Measurements from ENCODE around the gene PAOX.

The PAOX gene

GRCh38 chr10:133439517-133440461, 60.7 kb downstream of the PAOX start:
- WGBS (ENCODE audit: insufficient coverage, insufficient read length), result no CpG with 5 or more reads among the region's 25 CpGs
- Histone ChIP-seq H3K4me1 (ENCODE audit: control insufficient read depth, insufficient read depth, low read length) (no peaks in the 10 kb centered on the region), H3K4me3 (ENCODE audit: low read length) (no peak overlapping the region), H3K27ac (ENCODE audit: low read length) (no peak overlapping the region), H3K9me3 (ENCODE audit: control insufficient read depth, insufficient read depth, low read length) (peaks cover 35% of the 10 kb centered on the region), H3K27me3 (ENCODE audit: control insufficient read depth, insufficient read depth, low read length) (no peaks in the 10 kb centered on the region), H3K36me3 (ENCODE audit: control insufficient read depth, insufficient read depth, low read length) (peaks cover 3% of the 10 kb centered on the region; the same call in 1 of the 2 replicates)
- DNase-seq (ENCODE audit: low read depth, low spot score), result no peak

GRCh38 chr10:133440633-133441285, 61.7 kb downstream of the PAOX start:
- Histone ChIP-seq H3K36me3 (ENCODE audit: control insufficient read depth, insufficient read depth, low read length) (peaks cover 3% of the 10 kb centered on the region; the same call in 1 of the 2 replicates), H3K27ac (ENCODE audit: low read length) (no peak overlapping the region), H3K4me3 (ENCODE audit: low read length) (no peak overlapping the region), H3K9me3 (ENCODE audit: control insufficient read depth, insufficient read depth, low read length) (peaks cover 39% of the 10 kb centered on the region), H3K27me3 (ENCODE audit: control insufficient read depth, insufficient read depth, low read length) (no peaks in the 10 kb centered on the region), H3K4me1 (ENCODE audit: control insufficient read depth, insufficient read depth, low read length) (no peaks in the 10 kb centered on the region)
- DNase-seq (ENCODE audit: low read depth, low spot score), result no peak
- no CpG with 5 or more reads among the region's 18 CpGs for WGBS (ENCODE audit: insufficient coverage, insufficient read length)
